G401.6 (cell line): ENCODE data around the gene SPINT1.

Experiments used
- FAIRE-seq: peaks from 2 replicates; lab custom pipeline; 2012; peaks lifted over from hg19 to GRCh38; lab: Jason Lieb, UNC

Gene SPINT1

GRCh38 chr15:40893019-40893670 lies 49.3 kb downstream of the SPINT1 start:
- no peak for FAIRE-seq

GRCh38 chr15:40893733-40894680 lies 50.2 kb downstream of the SPINT1 start, which contains the start of gene VPS18:
VPS18 (plus strand) TSS chr15:40894450; CDS start chr15:40894769, 319 bp downstream.
- peak; percentile 94 for FAIRE-seq

- no peak for FAIRE-seq
Observed at GRCh38 chr15:40894681-40895448, 51.0 kb downstream of the SPINT1 start.

GRCh38 chr15:40899536-40900207 lies 55.8 kb downstream of the SPINT1 start:
- no peak for FAIRE-seq

- FAIRE-seq = no peak
Observed at GRCh38 chr15:40900256-40901052, 56.6 kb downstream of the SPINT1 start.

GRCh38 chr15:40901053-40901443 lies 57.2 kb downstream of the SPINT1 start:
- FAIRE-seq = no peak

- no peak for FAIRE-seq
Observed at GRCh38 chr15:40902605-40903561, 59.0 kb downstream of the SPINT1 start.

GRCh38 chr15:40904552-40905201 lies 60.8 kb downstream of the SPINT1 start:
- FAIRE-seq = no peak

GRCh38 chr15:40906091-40906990 lies 62.5 kb downstream of the SPINT1 start:
- FAIRE-seq = no peak

- FAIRE-seq = no peak
Observed at GRCh38 chr15:40906991-40907802, 63.3 kb downstream of the SPINT1 start.
